Ishikawa (cell line): ENCODE results near the gene HOXB1.

ENCODE experiments used
- CEBPB ChIP-seq: IDR thresholded peaks from 2 replicates; pipeline ENCODE4 v1.6.1; 2012
- CREB1 ChIP-seq: IDR thresholded peaks from 2 replicates; pipeline ENCODE4 v1.6.1; 2012; ENCODE audit warnings: low read depth
- EGR1 ChIP-seq: IDR thresholded peaks from 2 replicates; pipeline ENCODE4 v1.6.1; 2012
- EP300 ChIP-seq: IDR thresholded peaks from 2 replicates; pipeline ENCODE4 v1.6.1; 2012; ENCODE audit warnings: borderline replicate concordance
- FOXM1 ChIP-seq: IDR thresholded peaks from 2 replicates; pipeline ENCODE4 v1.6.1; 2012; ENCODE audit warnings: low read depth, borderline replicate concordance
- MAX ChIP-seq: IDR thresholded peaks from 2 replicates; pipeline ENCODE4 v1.6.1; 2012
- NFIC ChIP-seq: IDR thresholded peaks from 2 replicates; pipeline ENCODE4 v1.6.1; 2012
- RAD21 ChIP-seq: IDR thresholded peaks from 2 replicates; pipeline ENCODE4 v1.6.1; 2012; ENCODE audit warnings: low read depth
- REST ChIP-seq: IDR thresholded peaks from 2 replicates; pipeline ENCODE4 v1.6.1; 2012; ENCODE audit warnings: low read depth, mild to moderate bottlenecking
- TAF1 ChIP-seq: IDR thresholded peaks from 2 replicates; pipeline ENCODE4 v1.6.1; 2012; ENCODE audit warnings: low read depth, mild to moderate bottlenecking
- TCF12 ChIP-seq: IDR thresholded peaks from 2 replicates; pipeline ENCODE4 v1.6.1; 2012; ENCODE audit warnings: low read depth
- TEAD4 ChIP-seq: IDR thresholded peaks from 2 replicates; pipeline ENCODE4 v1.6.1; 2012
- USF1 ChIP-seq: IDR thresholded peaks from 2 replicates; pipeline ENCODE4 v1.6.1; 2012
- YY1 ChIP-seq: IDR thresholded peaks from 2 replicates; pipeline ENCODE4 v1.6.1; 2012; ENCODE audit warnings: low read depth
- ZBTB7A ChIP-seq: IDR thresholded peaks from 2 replicates; pipeline ENCODE4 v1.6.1; 2012; ENCODE audit warnings: low read depth

The HOXB1 gene

DNA sequence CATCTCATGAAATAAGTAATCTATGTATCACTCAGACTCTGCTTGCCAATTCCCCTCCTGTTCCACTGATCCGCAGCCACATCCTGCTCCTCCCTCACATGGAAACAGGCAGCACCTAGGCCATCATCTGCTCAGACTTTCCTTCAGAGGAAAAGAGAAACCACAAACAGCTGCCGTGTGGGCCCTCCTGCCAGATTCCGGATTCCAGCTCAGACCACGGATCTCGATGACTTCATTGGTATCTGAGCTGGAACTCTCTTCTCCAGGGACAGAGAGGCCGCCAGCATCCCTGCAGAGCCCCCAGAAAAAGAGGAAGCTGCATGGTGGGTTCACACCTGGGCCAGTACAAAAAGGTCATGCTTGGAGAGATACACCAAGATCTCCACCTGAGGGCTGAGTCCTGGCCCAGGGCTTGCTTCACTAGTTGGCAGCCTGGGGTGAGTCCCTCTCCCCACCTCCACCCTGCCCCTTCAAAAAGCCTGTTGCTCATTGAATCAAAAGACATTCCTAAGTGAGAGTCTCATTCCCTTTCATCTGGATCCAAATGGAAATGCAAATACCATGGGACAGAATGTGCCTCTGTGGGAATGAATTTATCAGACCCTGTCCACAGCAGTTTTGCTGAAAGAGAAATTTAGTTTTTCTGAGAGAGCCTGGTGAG, 47.2 kb downstream of the HOXB1 start:
- TF ChIP-seq TCF12 (peak; percentile 97), TEAD4 (peak; percentile 79), FOXM1 (peak; percentile 90), NFIC (peak; percentile 89), EP300 (peak; percentile 94), ZBTB7A (no peak), MAX (0 out of 2 replicates have a peak, but pooled peaks have one; percentile 18), RAD21 (no peak)

DNA sequence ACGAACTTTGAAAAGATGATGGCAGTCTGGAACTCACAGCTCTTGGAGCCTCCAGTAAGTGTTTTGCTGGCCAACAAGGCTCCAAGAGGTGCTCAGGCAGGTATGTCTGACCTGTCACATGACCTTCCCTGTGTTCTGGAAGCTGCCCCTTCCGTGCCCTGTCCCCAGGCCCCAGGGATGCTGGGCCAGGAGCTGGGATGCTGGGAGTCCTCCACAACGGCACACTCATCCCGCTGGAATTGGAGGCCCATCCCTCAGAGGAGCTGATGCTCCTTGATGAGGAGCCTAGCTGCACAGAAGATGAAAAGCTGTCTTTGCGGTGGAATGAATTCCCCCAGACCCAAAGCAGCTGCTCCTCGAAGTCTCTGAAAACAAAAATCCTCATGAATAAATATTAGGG, 47.8 kb downstream of the HOXB1 start:
- TF ChIP-seq USF1 (peak; percentile 46), MAX (no peak)

GRCh38 chr17:48479014-48479402, 51.8 kb downstream of the HOXB1 start:
- no peak for TF ChIP-seq EP300
- no peak for TF ChIP-seq TCF12
- TF ChIP-seq TAF1, result no peak
- TF ChIP-seq RAD21, result no peak
- no peak for TF ChIP-seq EGR1
- TF ChIP-seq CEBPB, result no peak
- no peak for TF ChIP-seq FOXM1
- no peak for TF ChIP-seq USF1
- TF ChIP-seq YY1, result no peak
- TF ChIP-seq ZBTB7A, result no peak
- no peak for TF ChIP-seq REST
- TF ChIP-seq TEAD4, result no peak
- TF ChIP-seq CREB1, result no peak
- no peak for TF ChIP-seq MAX
- no peak for TF ChIP-seq NFIC
